ENCODE data around the gene UFD1. TPM values are rescaled to one million over a fixed set of nuclear protein-coding genes. Genes with fewer than 3 reads are reported as not detected.

The UFD1 gene
- total RNA-seq, 1 experiment from 2014 or later = 74.4 TPM

DNA sequence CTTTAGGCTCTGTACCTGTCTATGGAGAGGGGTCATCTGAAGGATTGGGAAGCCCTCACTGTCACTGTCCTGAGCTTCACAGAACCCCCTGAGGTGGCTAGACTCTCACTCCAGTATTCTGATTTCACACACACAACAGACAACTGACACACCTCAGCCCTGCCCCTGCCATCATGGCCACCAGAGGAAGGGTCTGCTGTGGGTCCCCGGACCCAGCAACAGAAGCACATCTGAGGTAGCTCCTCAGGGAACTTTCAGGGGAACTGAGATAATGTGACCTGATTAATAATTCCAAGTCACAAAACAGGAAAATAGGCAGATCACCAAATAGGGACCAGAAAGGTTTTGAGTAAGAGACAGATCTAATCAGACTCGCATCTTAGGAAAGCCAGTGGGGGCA lies 24.0 kb downstream of the UFD1 start:
- no peak overlapping the region for H4K91ac ChIP-seq (ENCODE audit: insufficient read length, low read depth, low read length)
- no peak overlapping the region for H3K56ac ChIP-seq (ENCODE audit: insufficient read length, low read depth, low read length)
- H3K4ac ChIP-seq (ENCODE audit: low read depth, low read length) = no peak overlapping the region
- no peak overlapping the region for H2BK12ac ChIP-seq (ENCODE audit: insufficient read length, low read depth, low read length)
- H3K9ac ChIP-seq (ENCODE audit: extremely low read depth, insufficient read length, low read length) = no peak overlapping the region
- H3K36me3 Mint-ChIP-seq (ENCODE audit: insufficient read depth in 1 of 3, low read depth in 3 of 3) = peaks cover 35 to 86% (median 60%) of the 10 kb centered on the region in 3 experiments
- H3K27ac Mint-ChIP-seq = no peak overlapping the region
- no peak overlapping the region for H2BK15ac ChIP-seq (ENCODE audit: low read depth, low read length)
- H3K27me3 ChIP-seq (ENCODE audit: insufficient read depth, low read length) = no peaks in the 10 kb centered on the region
- H3K4me2 ChIP-seq (ENCODE audit: insufficient read depth, insufficient read length, low read length) = no peak overlapping the region
- no peaks in the 10 kb centered on the region for H3K79me2 ChIP-seq (ENCODE audit: insufficient read depth, low read length)
- no peak for DNase-seq
- no peak overlapping the region for H2AFZ ChIP-seq (ENCODE audit: low read length)
- H2BK5ac ChIP-seq (ENCODE audit: insufficient read length, low read length) = no peak overlapping the region
- no peak overlapping the region for H2BK20ac ChIP-seq (ENCODE audit: low read depth, low read length, poor library complexity, severe bottlenecking)
- H3K23me2 ChIP-seq (ENCODE audit: insufficient read length, low read depth, low read length, poor library complexity, severe bottlenecking) = no peaks in the 10 kb centered on the region
- no peaks in the 10 kb centered on the region for H3K27me3 Mint-ChIP-seq (ENCODE audit: low read depth)
- H3K79me1 ChIP-seq (ENCODE audit: insufficient read depth, low read depth, low read length, poor library complexity, severe bottlenecking) = no peaks in the 10 kb centered on the region
- H3K9me3 ChIP-seq (ENCODE audit: control insufficient read depth, low read depth, low read length) = no peaks in the 10 kb centered on the region
- no peak overlapping the region for H2AK5ac ChIP-seq (ENCODE audit: insufficient read length, low read length)
- TF ChIP-seq, protein P1, sequence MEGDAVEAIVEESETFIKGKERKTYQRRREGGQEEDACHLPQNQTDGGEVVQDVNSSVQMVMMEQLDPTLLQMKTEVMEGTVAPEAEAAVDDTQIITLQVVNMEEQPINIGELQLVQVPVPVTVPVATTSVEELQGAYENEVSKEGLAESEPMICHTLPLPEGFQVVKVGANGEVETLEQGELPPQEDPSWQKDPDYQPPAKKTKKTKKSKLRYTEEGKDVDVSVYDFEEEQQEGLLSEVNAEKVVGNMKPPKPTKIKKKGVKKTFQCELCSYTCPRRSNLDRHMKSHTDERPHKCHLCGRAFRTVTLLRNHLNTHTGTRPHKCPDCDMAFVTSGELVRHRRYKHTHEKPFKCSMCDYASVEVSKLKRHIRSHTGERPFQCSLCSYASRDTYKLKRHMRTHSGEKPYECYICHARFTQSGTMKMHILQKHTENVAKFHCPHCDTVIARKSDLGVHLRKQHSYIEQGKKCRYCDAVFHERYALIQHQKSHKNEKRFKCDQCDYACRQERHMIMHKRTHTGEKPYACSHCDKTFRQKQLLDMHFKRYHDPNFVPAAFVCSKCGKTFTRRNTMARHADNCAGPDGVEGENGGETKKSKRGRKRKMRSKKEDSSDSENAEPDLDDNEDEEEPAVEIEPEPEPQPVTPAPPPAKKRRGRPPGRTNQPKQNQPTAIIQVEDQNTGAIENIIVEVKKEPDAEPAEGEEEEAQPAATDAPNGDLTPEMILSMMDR (conservative IDR thresholded peaks at IDR 0.05) = no peak
- no peaks in the 10 kb centered on the region for H4K20me1 ChIP-seq (ENCODE audit: control insufficient read depth, insufficient read depth, insufficient read length)
- no peak overlapping the region for H3T11ph ChIP-seq (ENCODE audit: low read length)
- H3K23ac ChIP-seq (ENCODE audit: insufficient read length, low read depth, low read length) = no peak overlapping the region
- no peak overlapping the region for H3K27ac ChIP-seq (ENCODE audit: insufficient read length, low read depth, low read length)
- H3K4me3 Mint-ChIP-seq = no peak overlapping the region
- H3K18ac ChIP-seq (ENCODE audit: insufficient read length, low read depth, low read length) = no peak overlapping the region
- WGBS (ENCODE audit: extremely low coverage, insufficient read length, low lambda C conversion rate) = no CpG with 5 or more reads among the region's 2 CpGs
- H4K5ac ChIP-seq (ENCODE audit: insufficient read length, low read depth, low read length) = no peak overlapping the region
- H4K8ac ChIP-seq (replicated peaks; ENCODE audit: insufficient read length, low read depth, low read length) = no peak overlapping the region
- peaks cover 2 to 12% of the 10 kb centered on the region in 2 experiments; a peak in 2 of 4 replicates for H3K4me1 Mint-ChIP-seq
- no peak overlapping the region for H3K14ac ChIP-seq (ENCODE audit: insufficient read depth, low read length)
- H3K9me3 Mint-ChIP-seq = no peaks in the 10 kb centered on the region
- H2BK120ac ChIP-seq (ENCODE audit: low read depth, low read length, poor library complexity, severe bottlenecking) = no peak overlapping the region
- H3K4me1 ChIP-seq (ENCODE audit: insufficient read depth, low read length) = no peaks in the 10 kb centered on the region

Measured in H9 (cell line).